Sigmoid colon (tissue), 4 donors: Measurements from ENCODE around the gene SCAPER.

Experiments used
- EP300 ChIP-seq, 4 donors: sonication (generic); formaldehyde crosslinking; IDR thresholded peaks; one replicate each; pipeline ENCODE4 v1.6.1; 2017; ENCODE audit warnings: antibody characterized with exemption in 4 of 4
- POLR2A ChIP-seq, 2 donors: fragments of 450-650 bp; IDR thresholded peaks; one replicate each; pipeline ENCODE4 v1.6.1; 2016; ENCODE audit warnings: antibody characterized with exemption in 2 of 2, mild to moderate bottlenecking in 2 of 2, moderate library complexity in 2 of 2
- TF ChIP-seq, protein P1 (sequence below), 4 experiments: fragments of 450-650 bp in 3 of 4; fragments of 200-600 bp in 1 of 4; IDR thresholded peaks; one replicate each; pipeline ENCODE4 v1.5.1; 2016 to 2019; ENCODE audit warnings: antibody characterized with exemption in 4 of 4, mild to moderate bottlenecking in 3 of 4, moderate library complexity in 2 of 4

DNA sequence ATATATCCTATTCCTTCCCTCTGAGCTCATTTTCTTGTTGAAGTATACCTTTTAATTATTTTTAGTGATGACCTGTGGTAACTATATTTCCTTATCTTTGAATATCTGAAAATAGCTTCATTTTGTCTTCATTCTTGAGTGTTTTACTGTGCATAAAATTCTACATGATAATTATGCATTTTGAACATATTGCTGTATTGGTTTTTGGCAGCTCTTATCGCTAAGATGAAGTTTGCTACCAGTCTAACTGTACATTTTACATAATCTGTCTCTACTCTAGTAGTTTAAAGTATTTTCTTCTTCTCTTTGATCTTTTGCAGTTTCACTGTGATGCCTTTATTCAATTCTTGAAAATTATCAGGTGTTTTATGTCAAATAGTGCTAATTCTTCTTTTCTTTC, 379.0 kb downstream of the SCAPER start:
- TF ChIP-seq, protein P1, sequence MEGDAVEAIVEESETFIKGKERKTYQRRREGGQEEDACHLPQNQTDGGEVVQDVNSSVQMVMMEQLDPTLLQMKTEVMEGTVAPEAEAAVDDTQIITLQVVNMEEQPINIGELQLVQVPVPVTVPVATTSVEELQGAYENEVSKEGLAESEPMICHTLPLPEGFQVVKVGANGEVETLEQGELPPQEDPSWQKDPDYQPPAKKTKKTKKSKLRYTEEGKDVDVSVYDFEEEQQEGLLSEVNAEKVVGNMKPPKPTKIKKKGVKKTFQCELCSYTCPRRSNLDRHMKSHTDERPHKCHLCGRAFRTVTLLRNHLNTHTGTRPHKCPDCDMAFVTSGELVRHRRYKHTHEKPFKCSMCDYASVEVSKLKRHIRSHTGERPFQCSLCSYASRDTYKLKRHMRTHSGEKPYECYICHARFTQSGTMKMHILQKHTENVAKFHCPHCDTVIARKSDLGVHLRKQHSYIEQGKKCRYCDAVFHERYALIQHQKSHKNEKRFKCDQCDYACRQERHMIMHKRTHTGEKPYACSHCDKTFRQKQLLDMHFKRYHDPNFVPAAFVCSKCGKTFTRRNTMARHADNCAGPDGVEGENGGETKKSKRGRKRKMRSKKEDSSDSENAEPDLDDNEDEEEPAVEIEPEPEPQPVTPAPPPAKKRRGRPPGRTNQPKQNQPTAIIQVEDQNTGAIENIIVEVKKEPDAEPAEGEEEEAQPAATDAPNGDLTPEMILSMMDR (IDR thresholded peaks at IDR 0.05): no peak
- TF ChIP-seq EP300 (IDR thresholded peaks at IDR 0.05) (no peak), POLR2A (IDR thresholded peaks at IDR 0.05) (no peak)
